Measurements from ENCODE around the gene NRBP1.
A peak's percentile ranks its signal among the peaks of the same experiment; 100 is the strongest.

The NRBP1 gene

DNA sequence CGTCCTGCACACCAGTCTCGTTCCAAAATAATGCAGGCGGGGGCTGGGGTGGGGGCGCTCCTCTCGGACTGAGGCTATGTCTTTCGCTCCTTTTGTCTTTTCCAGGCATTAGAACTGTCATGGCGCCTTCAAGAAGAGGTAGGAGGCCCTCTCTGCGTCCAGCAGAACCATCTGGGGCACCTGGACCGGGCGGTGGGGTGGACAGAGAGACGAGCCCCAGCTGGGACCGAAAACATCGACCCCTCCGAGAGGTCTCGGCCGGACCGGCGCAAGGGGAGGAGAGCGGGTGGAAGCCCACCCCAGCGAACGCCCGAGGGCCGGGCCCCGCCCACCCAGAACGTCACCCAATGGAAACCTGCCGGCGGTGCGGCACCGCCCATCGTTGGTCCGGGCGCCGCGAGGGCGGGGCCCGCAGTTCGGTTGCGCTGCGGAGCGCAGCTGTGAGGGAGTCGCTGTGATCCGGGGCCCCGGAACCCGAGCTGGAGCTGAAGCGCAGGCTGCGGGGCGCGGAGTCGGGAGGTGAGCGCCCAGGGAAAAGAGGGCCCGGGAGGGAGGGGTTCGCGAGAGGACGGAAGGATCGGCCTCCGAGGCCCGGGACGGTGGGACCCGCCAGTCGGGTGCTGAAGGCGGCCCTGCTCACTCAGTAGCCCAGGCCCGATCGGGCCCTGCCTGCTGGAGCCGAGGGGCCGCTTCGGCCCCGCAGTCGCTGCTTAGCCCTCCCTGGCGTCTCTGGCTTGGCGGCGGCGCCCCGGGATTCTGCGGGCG, at the start of gene NRBP1:
TSS of gene NRBP1 (plus strand) at position 419 of the 765 bp plus-strand sequence. CDS start 4,643 bp downstream, outside the sequence.
- peak; percentile 70 to 72 for DNase-seq (ENCODE audit: low read depth in 2 of 2)

DNA sequence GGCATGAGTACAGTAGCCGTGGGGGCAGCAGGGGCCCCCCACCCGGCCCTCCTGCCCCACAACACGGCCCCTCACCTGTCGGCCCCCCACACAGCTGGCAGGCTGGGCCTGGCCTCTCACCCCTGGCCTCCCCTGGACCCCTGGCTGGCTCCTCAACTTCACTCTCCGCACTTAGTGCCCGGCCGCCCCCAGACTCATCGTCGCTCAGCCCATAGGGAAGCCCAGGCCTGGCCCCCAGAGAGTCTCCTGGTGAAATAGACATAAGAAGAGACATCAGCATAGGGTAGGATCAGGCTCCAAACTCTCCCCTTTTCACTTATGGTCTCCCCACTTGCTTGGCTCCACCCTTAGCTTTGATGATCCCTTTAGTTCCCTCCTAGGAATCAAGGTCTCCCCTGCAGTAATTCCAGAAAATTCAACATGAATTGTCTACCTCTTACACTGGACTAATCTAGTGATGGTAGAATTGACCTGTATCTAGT, 49.6 kb upstream of the NRBP1 start:
- no peak for DNase-seq (ENCODE audit: low read depth in 2 of 2)

DNA sequence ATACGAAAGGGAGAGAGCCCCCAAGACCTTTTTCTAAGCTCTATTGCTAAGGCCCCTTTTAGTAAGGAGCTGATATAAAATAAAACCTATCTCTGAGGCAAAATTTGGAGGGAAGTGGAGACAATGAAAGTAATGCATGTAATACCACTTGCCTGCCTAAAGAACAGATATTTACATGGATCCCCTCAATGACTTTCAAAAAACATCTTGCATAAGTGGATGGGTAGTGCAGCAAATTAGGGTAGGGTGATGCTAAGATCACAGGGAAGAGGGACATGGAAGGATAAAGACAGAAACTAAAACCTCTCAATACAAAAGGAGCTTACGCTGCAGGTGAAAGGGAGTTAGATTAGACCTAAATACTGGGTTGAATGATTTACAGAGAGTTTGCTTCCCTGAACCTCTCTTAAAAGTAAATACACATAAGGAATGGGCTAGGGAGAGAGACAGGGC, 49.0 kb upstream of the NRBP1 start:
- DNase-seq (ENCODE audit: low read depth in 2 of 2) = no peak

DNA sequence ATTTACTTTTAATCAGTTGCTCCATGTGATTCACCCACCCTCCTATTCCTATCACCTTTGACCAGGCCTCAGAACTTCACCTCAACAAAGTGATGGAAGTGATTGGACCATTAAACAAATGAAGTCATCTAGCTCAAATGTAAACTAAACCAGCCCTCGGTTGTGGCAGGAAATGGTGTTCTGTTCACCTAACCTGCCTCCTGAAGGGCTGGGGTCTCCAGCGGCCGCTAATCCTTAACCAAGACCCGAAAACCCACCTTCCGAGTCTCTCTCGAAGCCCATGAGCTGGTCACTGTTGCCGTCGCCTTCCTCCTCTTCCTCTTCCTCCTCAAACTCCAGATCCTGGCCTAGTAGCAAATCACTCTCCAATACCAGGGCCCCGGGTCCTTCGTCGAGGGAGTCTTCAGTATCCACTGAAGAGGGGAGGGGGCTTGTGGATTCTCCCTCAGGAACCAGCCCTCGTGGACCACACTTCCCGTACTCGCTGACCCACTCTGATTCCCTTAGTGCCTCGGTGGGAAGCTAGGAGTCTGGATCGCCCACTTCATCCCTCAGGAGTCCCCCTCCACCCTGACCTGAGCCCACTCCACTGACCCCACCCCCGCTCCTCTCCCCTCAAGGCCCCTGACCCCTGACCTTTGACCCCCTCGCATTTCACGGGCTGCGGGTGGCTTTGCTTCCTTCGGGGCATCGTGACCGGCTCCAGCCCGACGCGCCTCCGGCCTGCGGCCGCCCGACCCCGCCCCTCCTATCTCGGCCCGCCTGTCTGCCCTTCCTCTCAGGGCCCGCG, 48.4 kb upstream of the NRBP1 start:
- DNase-seq (ENCODE audit: low read depth in 2 of 2) = no peak

DNA sequence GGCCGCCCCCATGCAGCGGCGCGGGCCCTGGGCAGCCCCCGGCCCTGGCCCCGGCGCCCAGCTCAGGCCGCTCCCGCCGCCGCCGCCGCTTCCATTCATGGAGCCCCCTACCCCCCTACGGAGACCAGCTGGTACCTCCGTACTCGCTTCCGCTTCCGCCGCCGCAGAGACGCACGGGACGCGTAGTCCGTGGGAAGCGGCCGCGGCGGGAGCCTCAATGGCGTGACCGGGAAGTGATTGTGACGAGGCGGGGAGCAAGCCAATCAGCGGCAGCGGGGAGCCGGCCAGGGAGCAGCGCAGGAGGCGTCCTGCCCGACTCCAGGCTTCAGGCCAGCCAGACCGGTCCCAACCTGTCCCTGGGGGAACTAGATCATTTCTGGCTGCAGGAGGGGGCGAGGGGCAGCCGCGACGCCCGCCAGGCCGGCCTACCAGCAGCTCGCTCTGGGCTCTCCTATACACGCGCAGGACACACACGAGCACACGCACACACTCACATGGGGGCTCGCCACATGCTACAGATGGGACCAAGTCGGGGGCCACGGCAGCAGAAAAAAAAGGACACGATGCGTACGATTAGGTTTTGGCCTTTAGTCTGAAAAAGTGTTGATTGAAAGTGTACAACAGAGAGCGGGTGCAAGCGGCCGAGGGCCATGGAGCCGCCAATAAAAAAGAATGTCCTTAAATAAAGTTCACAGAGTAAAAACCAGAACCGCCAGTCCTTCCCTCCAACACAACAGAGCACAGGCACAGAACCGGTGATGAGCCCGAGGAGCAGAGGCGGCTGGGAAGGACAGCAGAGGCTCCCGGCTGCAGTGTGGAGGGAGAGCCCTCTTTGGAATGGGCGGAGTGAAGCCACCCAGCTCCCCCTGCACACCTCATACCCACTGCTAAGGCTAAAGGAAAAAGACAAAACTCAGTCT, 47.5 kb upstream of the NRBP1 start, which contains the start of gene ZNF513:
TSS of gene ZNF513 (minus strand) at position 109 of the 920 bp plus-strand sequence. CDS start 208 bp downstream, outside the sequence.
- peak; percentile 88 to 90 for DNase-seq (ENCODE audit: low read depth in 2 of 2)

DNA sequence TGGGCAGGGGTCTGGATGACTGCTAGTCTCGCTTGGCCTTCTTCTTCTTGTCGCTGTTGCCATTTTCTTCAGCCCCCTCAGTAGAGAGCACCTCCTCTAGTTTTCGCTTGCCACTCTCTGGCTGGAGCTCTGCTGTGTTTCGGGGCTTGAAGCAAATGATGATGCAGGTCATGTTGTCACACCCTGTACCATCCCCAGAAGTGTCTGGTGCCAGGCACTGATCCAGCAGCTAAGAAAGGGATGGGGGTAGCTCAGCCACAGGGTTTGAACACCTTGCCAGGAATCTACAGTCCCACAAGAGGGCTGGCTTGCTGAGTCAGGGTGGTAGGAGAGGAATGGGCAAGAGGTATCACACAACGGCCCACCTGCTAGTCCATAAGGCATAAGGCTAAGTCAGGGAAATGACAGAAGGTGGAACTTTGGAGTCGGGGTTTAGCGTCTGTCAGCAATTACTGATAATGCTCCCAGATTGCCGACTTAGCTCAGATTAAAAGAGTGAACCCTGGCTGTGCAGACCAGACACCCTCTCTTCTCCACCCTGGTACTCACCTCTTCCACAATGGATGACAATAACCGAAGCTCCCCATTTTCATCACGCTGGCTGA, 46.8 kb upstream of the NRBP1 start:
- DNase-seq (ENCODE audit: low read depth in 2 of 2) = no peak

DNA sequence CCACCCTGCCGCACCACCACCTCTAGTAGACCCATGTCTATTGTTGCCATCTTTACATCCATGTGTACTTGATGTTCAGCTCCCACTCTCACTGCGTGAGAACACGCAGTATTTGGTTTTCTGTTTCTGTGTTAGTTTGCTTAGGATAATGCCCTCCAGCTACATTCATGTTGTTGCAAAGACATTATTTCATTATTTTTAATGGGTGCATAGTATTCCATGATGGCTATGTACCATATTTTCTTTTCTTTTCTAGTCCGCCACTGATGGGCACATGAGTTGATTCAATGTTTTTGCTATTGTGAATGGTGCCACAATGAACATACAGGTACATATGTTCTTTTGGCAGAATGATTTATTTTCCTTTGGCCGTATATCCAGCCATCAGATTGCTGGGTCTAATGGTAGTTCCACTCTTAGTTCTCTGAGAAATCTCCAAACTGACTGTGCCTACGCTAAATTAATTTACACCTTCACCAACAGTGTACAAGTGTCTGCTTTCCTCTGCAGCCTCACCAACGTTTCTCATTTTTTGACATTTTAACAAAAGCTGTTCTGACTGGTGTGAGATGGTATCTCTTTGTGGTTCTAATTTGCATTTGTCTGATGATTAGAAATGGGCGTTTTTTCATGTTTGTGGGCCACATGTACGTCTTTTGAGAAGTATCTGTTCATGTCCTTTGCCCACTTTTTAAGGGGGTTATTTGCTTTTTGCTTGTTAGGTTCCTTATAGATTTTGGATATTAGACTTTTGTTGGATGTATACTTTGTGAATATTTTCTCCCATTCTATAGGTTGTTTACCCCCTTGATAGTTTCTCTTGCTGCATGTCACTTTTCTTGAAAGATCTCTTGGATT, 37.4 kb upstream of the NRBP1 start:
- no peak for DNase-seq (ENCODE audit: low read depth in 2 of 2)

DNA sequence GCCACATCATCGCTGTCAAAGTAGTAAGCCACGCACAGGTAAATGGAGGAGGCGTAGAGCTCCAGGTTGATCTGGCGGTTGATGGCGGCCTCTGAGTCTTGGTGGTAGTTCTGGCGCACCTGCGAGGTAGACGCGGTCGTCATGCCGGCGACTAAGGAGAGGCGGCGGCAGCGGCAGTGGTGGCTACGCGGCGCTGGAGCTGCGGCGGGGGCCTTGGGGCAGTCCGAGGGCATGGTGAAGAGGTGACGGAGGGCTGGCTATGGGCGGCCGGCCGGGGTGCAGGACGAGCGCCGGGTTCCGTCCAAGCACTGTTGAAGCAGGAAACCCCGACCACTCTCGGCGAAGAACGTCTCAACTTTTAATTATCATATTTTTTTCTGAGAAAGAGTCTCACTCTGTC, 35.2 kb upstream of the NRBP1 start:
- no peak for DNase-seq (ENCODE audit: low read depth in 2 of 2)

DNA sequence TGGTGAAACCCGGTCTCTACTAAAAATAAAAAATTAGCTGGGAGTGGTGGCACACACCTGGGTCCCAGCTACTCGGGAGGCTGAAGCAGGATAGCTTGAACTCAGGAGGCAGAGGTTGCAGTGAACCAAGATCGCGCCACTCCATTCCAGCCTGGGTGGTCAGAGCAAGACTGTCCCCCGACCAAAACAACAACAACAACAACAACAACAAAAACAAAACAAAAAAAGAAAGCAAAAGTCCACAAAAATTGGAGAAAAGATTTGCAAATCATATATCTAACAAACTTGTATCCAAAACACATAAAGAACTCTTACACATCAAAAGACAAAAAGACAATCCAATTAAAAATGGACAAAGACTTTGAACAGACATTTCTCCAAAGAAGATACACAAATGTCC, 29.5 kb upstream of the NRBP1 start:
- no peak for DNase-seq (ENCODE audit: low read depth in 2 of 2)

DNA sequence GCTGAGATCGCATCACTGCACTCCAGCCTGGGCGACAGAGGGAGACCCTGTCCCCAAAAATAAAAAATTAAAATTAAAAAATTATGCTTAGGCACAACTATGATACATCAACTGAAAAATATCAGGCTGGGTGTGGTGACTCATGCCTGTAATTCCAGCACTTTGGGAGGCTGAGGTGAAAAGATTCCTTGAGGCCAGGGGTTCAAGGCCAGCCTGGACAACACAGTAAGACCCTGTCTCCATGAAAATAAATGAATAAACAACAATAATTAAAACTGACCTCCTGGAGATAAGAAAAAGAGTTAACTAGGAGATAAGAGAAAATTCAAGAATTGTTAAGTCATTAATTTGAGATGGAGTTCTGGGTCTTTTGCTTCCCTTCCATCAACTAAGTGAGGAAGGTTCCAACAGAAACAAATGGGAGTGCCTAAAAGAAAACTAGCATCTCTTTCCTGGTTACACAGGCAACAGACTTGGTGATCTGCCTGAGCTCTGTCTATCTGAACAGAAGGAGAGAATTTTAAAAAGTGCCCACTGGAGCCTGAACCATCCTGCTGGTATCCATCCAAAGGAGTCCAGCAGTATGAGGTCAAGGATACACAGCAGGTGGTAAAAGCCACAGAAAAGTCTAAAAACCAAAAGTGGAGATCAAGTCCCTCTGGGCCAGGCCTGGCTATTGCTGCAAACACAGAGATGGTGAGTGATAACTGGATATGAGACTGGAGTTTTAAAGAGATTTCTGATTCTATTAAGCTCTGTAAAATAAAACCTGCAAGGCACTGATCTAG, 27.9 kb upstream of the NRBP1 start:
- no peak for DNase-seq (ENCODE audit: low read depth in 2 of 2)

DNA sequence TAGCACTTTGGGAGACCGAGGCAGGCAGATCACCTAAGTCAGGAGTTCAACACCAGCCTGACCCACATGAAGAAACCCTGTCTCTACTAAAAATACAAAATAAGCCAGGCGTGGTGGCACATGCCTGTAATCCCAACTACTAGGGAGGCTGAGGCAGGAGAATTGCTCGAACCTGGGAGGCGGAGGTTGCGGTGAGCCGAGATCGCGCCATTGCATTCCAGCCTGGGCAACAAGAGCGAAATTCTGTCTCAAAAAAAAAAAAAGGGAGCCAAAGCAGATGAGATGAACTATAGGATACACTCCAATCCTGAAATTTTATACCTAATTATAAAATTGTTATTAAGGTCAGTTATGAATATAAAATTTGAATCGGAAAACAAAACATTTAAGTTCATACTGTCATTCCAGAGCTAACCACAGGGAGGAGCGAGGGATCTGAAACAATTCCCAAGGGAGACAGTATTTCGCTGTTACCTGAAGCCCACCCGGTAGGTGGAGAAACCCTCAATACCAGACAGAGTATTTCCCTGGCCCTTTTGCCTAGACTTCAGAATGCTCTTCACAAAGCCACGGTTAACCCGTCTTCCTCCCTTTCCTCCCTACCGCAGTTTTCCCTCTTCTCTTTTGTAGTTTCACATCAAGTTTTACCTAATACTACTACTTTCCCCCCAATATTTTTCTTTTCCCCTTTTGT, 20.5 kb upstream of the NRBP1 start:
- DNase-seq (ENCODE audit: low read depth in 2 of 2) = peak in 1 of 2 experiments; percentile 9

DNA sequence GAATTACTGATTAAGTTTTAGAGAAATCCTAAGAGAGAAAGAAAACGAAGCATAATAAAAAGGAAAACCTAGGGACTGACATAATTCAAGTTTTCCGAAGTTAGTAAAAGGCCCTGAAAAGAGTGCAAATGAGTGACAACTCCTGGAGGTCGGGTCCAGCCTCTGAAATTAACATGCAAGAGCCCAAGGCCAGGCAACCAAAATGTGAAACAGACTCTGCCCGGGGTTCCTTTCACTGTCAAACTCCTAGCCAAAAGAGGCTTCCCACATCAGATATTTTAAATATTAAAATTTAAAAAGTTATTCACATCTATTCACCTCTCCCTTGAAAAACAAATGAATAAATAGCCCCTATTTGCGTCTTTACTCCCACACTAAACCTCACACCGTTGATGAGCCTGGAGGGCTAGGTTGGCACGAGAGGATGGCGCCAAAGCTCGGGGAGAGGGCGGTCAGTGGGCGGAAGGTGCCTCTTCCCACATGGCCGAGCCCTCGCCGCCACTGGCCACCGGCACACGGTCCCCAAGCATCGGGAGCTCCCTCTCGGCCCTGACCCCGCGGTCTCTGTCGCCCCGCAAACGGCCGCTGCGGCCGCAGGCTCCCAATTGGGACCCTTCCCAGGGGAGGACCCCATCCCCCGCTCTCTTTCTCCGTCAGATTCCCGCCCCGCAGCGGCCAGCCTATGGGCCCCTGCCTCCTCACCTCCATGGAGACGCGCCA, 19.7 kb upstream of the NRBP1 start:
- no peak for DNase-seq (ENCODE audit: low read depth in 2 of 2)

DNA sequence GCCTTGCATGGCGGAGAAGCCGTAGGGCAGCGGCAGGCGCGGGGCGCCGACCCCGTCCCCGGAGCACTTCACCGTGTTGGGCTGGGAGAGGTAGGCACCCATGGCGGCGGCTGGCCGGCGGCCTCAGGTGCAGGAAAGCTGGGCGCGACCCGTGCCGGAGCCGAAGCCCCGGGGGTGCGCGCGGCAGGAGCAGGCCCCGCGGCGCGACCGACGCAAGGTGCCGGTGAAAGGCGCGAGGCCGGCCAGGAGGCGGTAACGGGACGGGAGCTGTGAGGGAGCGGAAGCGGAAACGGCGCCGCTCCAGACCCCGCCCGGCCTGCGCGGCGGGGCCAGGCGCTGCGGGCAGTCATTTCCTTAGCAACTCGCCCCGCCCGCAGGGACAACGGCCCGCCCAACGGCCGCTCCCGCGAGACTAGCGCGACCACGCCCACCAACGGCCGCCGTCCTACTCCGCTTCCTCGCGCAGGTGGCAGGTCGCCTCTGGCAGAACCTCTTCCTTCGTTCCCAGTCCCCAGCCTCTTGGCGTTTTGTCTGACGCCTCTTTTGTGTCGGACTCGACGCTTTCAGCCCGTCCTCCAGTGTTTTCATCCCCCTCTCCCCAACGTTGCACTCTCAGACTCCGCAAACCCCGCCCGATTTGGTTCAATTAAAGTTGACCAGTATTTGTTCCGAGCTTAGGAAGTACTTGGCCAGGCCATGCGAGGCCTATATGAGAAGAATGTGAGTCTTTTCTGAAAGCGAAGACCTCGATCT, 18.9 kb upstream of the NRBP1 start, which contains the start of gene PPM1G:
TSS of gene PPM1G (minus strand) at position 271 of the 753 bp plus-strand sequence. CDS start at position 102, 169 bp downstream.
- peak; percentile 74 to 77 for DNase-seq (ENCODE audit: low read depth in 2 of 2)

DNA sequence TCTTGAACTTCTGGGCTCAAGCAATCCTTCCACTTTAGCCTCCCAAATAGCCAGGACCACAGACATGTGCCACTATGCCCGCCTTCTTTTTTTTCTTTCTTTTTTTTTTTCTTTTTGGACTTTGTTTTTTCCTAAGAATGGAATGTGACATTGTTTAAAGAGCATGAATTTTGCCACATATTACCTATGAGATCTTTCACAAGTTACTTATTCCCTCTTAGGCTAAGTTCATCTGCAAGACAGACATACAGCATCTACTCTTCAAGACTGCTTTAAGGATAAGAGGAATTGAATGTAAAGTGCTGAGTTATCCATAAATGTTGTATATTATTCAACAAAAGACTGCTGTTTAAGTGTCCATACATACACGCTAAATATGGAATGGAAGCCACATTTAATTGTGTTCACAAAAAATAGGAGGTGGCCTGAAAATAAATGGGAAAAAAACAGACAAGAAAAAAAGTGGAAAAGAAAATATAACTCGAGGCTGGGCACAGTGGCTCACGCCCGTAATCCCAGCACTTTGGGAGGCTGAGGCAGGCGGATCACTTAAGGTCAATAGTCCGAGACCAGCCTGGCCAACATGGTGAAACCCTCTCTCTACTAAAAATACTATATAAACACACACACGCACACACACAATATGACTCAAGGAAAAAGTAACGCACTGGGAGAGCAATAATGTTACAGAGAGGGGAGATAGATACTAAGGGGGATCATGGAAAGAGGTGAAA, 15.8 kb upstream of the NRBP1 start:
- DNase-seq (ENCODE audit: low read depth in 2 of 2) = no peak

DNA sequence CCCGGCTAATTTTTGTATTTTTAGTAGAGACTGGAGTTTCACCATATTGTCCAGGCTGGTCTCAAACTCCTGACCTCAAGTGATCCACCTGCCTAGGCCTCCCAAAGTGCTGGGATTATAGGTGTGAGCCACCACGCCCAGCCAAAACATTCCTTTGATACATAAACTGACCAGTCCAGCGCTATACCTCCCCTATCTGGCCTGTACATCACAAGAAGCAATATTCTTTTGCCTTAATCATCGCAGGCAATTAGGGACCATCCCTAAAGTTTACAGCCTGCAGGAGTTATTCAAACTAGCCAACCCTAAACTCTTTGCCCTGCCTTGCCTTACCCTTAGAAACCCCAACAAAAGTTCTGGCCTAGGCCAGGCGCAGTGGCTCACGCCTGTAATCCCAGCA, 12.3 kb upstream of the NRBP1 start:
- DNase-seq (ENCODE audit: low read depth in 2 of 2) = no peak

DNA sequence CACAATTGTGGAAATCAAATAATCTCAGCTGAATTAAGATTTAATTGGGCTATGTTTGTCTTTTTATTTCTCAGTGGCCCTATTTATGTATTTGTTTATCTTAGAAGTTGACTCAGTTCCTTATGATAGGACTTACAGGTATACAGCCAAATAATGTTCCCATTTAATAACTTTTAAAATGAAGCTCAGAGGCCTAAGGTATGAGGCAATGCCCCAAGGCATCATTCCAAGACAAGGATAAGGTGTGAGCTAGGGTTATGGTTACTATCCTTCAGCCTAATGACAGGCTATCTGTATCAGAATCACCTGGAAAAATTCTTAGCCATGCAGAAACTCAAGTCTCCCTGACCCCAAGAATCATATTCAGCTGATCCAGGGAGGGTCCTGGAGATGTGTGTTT, 7.4 kb upstream of the NRBP1 start:
- DNase-seq (ENCODE audit: low read depth in 2 of 2) = no peak
